Left forelimb (tissue), 1 donor: ENCODE results near the gene CEP164.
A peak's percentile ranks its signal among the peaks of the same experiment; 100 is the strongest.

Experiments used
- DNase-seq: peaks from one replicate; pipeline ENCODE4 v3.0.0-alpha.2; 2018; ENCODE audit warnings: low spot score

CEP164 gene

DNA sequence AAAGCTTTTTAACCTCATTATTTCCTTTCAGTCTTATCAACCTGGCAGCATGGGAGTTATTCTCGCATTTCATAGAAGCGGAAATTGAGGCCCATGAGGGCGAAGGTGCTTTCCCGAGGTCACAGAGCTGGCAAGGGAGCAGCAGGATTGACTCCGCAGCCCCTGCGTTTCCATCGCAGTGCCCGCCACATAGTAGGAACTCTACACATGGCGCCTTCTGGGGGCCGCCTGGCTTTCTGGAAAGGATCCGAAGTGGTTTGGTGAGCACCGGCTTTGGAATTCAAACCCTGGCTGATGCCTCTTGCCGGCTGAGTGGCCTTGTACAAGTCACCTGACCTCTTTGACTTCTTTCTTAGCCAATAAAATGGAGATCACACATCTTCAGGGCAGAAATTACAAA is 93.4 kb downstream of the CEP164 start:
- DNase-seq: no peak

- DNase-seq: no peak
Observed at GRCh38 chr11:117421476-117421875, 93.8 kb downstream of the CEP164 start.

DNA sequence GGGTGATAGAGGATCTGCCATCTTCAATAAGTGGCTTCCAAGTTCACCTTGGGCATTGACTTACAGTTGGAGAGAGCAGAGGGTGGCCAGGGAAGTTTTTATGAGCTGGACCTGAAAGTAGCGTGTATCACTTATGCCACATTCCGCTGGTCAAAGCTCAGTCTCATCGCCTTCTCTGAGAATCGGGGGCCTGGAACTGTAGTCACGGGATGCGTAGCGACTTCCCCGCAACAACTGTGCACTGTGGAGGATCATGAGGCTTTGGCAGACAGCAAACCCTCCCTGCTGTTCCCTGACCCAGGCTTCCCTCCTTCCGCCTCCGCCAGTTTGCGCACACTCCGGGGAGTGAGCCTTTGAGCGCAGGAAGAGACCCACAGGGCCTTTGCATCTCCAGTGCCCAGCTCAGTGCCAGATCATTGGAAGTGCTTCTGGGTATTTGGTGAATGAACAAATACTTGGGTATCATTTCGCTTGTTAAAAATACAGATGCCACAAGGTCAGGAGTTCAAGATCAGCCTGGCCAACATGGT is 95.5 kb downstream of the CEP164 start:
- DNase-seq: no peak

GRCh38 chr11:117424781-117425180 is 97.1 kb downstream of the CEP164 start:
- DNase-seq: no peak

DNA sequence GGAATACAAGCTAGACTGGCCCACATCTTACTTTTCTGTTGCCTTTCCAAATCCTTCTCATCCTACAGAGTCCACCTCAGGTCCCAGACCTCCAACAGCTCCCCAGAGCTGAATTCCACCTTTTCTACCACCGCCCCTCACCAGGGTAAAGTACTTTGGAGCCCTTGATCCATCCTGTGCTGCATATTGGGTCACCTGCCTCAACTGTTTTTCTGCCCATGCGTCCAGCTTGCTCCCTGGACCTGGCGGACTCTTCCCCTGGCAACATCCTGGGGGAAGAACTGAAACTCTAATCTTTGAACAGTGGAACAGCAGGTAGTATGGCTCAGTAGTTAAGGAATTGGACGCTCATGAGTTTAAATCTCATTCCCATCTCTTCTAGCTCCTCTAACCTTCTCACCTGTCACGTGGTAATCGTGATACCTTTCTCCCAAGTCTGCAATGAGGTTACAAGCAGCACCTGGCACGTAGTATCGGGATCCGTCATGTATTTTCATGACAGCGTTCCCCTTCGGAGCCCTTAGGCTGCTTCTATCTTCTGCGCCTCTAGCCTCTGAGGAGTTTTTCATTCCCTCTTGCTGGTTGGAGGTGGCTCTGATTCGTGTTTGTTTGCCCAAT is 98.1 kb downstream of the CEP164 start:
- no peak for DNase-seq

- peak; percentile 80 for DNase-seq
Observed at GRCh38 chr11:117426297-117426685, 98.6 kb downstream of the CEP164 start.

DNA sequence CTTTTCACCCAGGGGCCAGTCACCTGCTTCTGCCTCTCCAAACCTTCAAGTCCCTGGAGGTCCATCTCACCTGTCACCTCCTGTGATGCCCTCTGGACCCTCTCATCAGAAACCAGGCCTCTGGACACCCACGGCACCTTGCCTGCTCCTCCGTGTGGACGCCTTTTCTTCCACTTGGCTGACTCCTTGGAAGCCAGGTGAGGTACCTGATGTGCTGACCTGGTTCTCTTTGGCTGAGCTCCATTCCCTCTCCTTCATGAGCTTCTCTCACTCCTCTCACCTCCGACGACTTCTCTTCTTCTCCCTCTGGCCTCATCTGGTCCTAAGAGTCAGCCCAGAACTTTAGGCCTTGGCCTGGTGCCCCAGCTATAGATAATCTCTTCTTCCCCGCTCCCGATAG is 99.3 kb downstream of the CEP164 start:
- no peak for DNase-seq

GRCh38 chr11:117427356-117427874 is 99.8 kb downstream of the CEP164 start:
- DNase-seq: no peak

DNA sequence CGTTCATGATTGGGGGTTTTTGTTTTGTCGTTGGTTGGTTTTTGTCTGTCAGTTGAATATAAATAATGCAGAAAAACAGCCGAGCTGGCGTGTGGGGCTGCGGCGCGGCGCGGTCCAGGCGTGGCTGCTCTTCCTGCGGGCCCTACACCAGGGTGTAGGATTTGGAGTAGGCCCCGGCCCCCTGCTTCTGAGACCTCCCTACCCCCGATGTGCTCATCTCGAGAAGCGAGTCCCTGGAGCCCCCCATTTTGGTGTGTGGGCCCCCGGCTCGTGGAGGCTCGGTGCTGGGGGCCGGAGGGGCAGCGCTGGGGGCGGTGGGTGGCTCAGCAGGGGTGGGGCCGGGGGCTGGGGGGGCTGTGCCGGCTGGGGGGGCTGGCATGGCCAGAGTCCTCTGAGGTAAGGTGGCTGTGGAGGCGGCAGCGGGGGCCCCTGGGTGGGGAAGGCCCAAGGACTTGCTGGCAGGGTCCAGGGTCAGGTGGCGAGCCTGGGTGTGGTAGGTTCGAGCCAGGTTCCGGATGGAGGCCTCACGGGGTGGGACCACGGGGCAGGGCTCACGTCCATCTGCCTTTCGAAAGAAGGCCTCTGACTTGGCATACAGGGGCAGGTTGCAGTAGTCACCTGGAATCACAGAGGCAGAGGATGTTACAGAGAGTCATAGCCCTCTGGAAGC is 100.7 kb downstream of the CEP164 start:
- DNase-seq: no peak

- no peak for DNase-seq
Observed at GRCh38 chr11:117428856-117429229, 101.2 kb downstream of the CEP164 start.

- DNase-seq: no peak
Observed at GRCh38 chr11:117430293-117430955, 102.8 kb downstream of the CEP164 start.

- DNase-seq: no peak
Observed at GRCh38 chr11:117431436-117431835, 103.8 kb downstream of the CEP164 start.

- no peak for DNase-seq
Observed at GRCh38 chr11:117433717-117434116, 106.1 kb downstream of the CEP164 start.

DNA sequence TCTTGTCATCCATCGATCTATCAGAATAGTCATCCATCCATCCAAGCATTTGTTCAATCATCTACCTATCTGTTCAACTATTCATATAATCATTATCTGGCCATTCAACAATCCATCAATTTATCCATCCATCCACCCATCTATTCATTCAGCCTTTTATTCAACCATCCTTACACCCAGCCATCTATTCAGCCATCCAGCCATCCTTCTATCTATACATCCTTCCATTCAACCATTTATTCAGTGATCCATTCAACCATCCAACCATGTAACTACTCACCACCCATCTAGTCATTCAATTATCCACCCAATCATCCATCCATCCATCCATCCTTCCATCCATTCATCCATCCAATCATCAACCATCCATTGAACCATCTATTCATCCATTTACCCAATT is 106.8 kb downstream of the CEP164 start:
- no peak for DNase-seq

DNA sequence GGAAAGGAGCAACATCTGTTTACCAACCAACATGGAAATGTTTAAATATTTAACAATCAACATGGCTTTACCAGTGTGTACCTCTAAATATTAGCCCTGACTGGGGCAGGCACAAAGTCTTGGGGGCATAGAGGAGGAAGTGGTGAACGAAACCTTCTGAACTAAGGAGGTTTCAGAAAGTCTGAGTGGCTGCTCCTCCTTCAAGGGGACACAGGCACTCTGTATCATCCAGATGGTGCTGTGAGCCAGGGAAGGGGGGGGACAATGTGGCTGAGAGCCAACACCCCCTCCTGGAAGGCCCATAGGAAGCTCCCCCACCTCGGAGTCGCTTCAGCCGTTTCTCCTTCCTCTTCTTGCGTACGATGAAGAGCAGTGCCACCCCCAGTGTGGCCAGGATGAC is 107.7 kb downstream of the CEP164 start:
- DNase-seq: no peak

GRCh38 chr11:117437041-117437790 is 109.6 kb downstream of the CEP164 start:
- DNase-seq: no peak

GRCh38 chr11:117437791-117438130 is 110.1 kb downstream of the CEP164 start:
- DNase-seq: no peak

GRCh38 chr11:117438371-117439000 is 110.8 kb downstream of the CEP164 start:
- no peak for DNase-seq

GRCh38 chr11:117439256-117439655 is 111.6 kb downstream of the CEP164 start:
- no peak for DNase-seq

DNA sequence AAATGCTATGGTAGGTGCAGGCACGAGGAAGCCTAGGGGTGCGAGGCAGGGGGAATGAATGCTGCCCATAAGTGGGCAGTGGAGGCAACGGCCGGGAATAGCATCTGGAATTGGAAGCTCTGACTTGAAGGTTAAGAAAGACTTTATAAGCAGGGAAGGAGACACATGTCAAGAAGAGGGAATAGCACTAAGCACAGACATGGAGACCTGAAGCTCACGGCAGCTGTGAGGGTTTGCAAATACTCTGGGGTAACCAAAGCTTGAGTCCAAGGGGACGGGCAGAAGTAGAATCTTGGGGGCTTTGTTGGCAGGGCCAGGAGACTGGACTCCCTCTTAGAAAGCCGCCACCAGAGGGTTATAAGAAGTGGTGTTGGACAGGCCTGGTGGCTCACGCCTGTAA is 112.6 kb downstream of the CEP164 start:
- DNase-seq: no peak

- no peak for DNase-seq
Observed at GRCh38 chr11:117441146-117441975, 113.7 kb downstream of the CEP164 start.
